ENCODE data around the gene KDM4C. TPM values are rescaled to one million over a fixed set of nuclear protein-coding genes. Genes with fewer than 3 reads are reported as not detected.

Gene KDM4C
- total RNA-seq, 1 experiment from 2014 or later = 61.1 TPM

- no peak overlapping the region for H2AFZ ChIP-seq (ENCODE audit: low read length)
- peaks cover 6% of the 10 kb centered on the region for H3K4me1 ChIP-seq (ENCODE audit: low read length)
- H3K4me2 ChIP-seq (ENCODE audit: low read depth, low read length, poor library complexity, severe bottlenecking) = no peak overlapping the region
- H3K9me3 ChIP-seq (ENCODE audit: low read length) = no peaks in the 10 kb centered on the region
- H4K20me1 ChIP-seq (ENCODE audit: insufficient read depth, low read depth, low read length) = no peaks in the 10 kb centered on the region
- H3K79me2 ChIP-seq (ENCODE audit: low read length) = no peaks in the 10 kb centered on the region
- no peaks in the 10 kb centered on the region for H3K9me2 ChIP-seq (replicated peaks; ENCODE audit: insufficient read depth, low read length)
- no peak overlapping the region for H3K9ac ChIP-seq (ENCODE audit: low read length)
- H3K27me3 ChIP-seq (ENCODE audit: low read length) = no peaks in the 10 kb centered on the region
- H3K27ac ChIP-seq (ENCODE audit: low read length) = no peak overlapping the region
- no peak overlapping the region for H3K4me3 ChIP-seq (ENCODE audit: low read length)
- DNase-seq = no peak
- no peaks in the 10 kb centered on the region for H3K36me3 ChIP-seq (ENCODE audit: insufficient read depth, low read length)
Observed at GRCh38 chr9:7037176-7037575, 279.4 kb downstream of the KDM4C start.

- Histone ChIP-seq H3K4me2 (ENCODE audit: low read depth, low read length, poor library complexity, severe bottlenecking) (no peak overlapping the region), H3K79me2 (ENCODE audit: low read length) (no peaks in the 10 kb centered on the region), H2AFZ (ENCODE audit: low read length) (no peak overlapping the region), H3K9ac (ENCODE audit: low read length) (no peak overlapping the region), H4K20me1 (ENCODE audit: insufficient read depth, low read depth, low read length) (no peaks in the 10 kb centered on the region), H3K9me2 (replicated peaks; ENCODE audit: insufficient read depth, low read length) (no peaks in the 10 kb centered on the region), H3K36me3 (ENCODE audit: insufficient read depth, low read length) (0 out of 2 replicates have a peak, but pooled peaks cover 3% of the 10 kb centered on the region), H3K27ac (ENCODE audit: low read length) (no peak overlapping the region), H3K27me3 (ENCODE audit: low read length) (no peaks in the 10 kb centered on the region), H3K9me3 (ENCODE audit: low read length) (no peaks in the 10 kb centered on the region), H3K4me3 (ENCODE audit: low read length) (no peak overlapping the region), H3K4me1 (ENCODE audit: low read length) (peaks cover 6% of the 10 kb centered on the region)
- no peak for DNase-seq
Observed at GRCh38 chr9:7042124-7042523, 284.4 kb downstream of the KDM4C start.

GRCh38 chr9:7045361-7045760, 287.6 kb downstream of the KDM4C start:
- Histone ChIP-seq H4K20me1 (ENCODE audit: insufficient read depth, low read depth, low read length) (no peaks in the 10 kb centered on the region), H3K9me3 (ENCODE audit: low read length) (no peaks in the 10 kb centered on the region), H3K36me3 (ENCODE audit: insufficient read depth, low read length) (peaks cover 3% of the 10 kb centered on the region; the same call in 1 of the 2 replicates), H3K27ac (ENCODE audit: low read length) (no peak overlapping the region), H3K4me1 (ENCODE audit: low read length) (no peaks in the 10 kb centered on the region), H2AFZ (ENCODE audit: low read length) (no peak overlapping the region), H3K9me2 (replicated peaks; ENCODE audit: insufficient read depth, low read length) (no peaks in the 10 kb centered on the region), H3K4me2 (ENCODE audit: low read depth, low read length, poor library complexity, severe bottlenecking) (no peak overlapping the region), H3K9ac (ENCODE audit: low read length) (no peak overlapping the region), H3K27me3 (ENCODE audit: low read length) (no peaks in the 10 kb centered on the region), H3K4me3 (ENCODE audit: low read length) (no peak overlapping the region), H3K79me2 (ENCODE audit: low read length) (no peaks in the 10 kb centered on the region)
- DNase-seq = no peak

GRCh38 chr9:7051711-7052110, 293.9 kb downstream of the KDM4C start:
- Histone ChIP-seq H3K79me2 (ENCODE audit: low read length) (no peaks in the 10 kb centered on the region), H3K4me3 (ENCODE audit: low read length) (no peak overlapping the region), H3K9ac (ENCODE audit: low read length) (no peak overlapping the region), H3K9me2 (replicated peaks; ENCODE audit: insufficient read depth, low read length) (no peaks in the 10 kb centered on the region), H3K27ac (ENCODE audit: low read length) (no peak overlapping the region), H4K20me1 (ENCODE audit: insufficient read depth, low read depth, low read length) (no peaks in the 10 kb centered on the region), H3K27me3 (ENCODE audit: low read length) (no peaks in the 10 kb centered on the region), H3K4me2 (ENCODE audit: low read depth, low read length, poor library complexity, severe bottlenecking) (no peak overlapping the region), H2AFZ (ENCODE audit: low read length) (no peak overlapping the region), H3K9me3 (ENCODE audit: low read length) (no peaks in the 10 kb centered on the region), H3K4me1 (ENCODE audit: low read length) (peaks cover 7% of the 10 kb centered on the region; the same call in 1 of the 2 replicates), H3K36me3 (ENCODE audit: insufficient read depth, low read length) (peaks cover 3% of the 10 kb centered on the region; the same call in 1 of the 2 replicates)
- no peak for DNase-seq

GRCh38 chr9:7053903-7054302, 296.1 kb downstream of the KDM4C start:
- Histone ChIP-seq H3K9me2 (replicated peaks; ENCODE audit: insufficient read depth, low read length) (no peaks in the 10 kb centered on the region), H3K4me1 (ENCODE audit: low read length) (peaks cover 7% of the 10 kb centered on the region; the same call in 1 of the 2 replicates), H4K20me1 (ENCODE audit: insufficient read depth, low read depth, low read length) (no peaks in the 10 kb centered on the region), H2AFZ (ENCODE audit: low read length) (no peak overlapping the region), H3K27me3 (ENCODE audit: low read length) (no peaks in the 10 kb centered on the region), H3K9ac (ENCODE audit: low read length) (no peak overlapping the region), H3K4me3 (ENCODE audit: low read length) (no peak overlapping the region), H3K4me2 (ENCODE audit: low read depth, low read length, poor library complexity, severe bottlenecking) (no peak overlapping the region), H3K9me3 (ENCODE audit: low read length) (no peaks in the 10 kb centered on the region), H3K36me3 (ENCODE audit: insufficient read depth, low read length) (no peaks in the 10 kb centered on the region; the same call in 1 of the 2 replicates), H3K79me2 (ENCODE audit: low read length) (no peaks in the 10 kb centered on the region), H3K27ac (ENCODE audit: low read length) (no peak overlapping the region)
- DNase-seq = no peak

- Histone ChIP-seq H3K9me3 (ENCODE audit: low read length) (no peaks in the 10 kb centered on the region), H3K79me2 (ENCODE audit: low read length) (no peaks in the 10 kb centered on the region), H4K20me1 (ENCODE audit: insufficient read depth, low read depth, low read length) (no peaks in the 10 kb centered on the region), H3K27me3 (ENCODE audit: low read length) (no peaks in the 10 kb centered on the region), H3K36me3 (ENCODE audit: insufficient read depth, low read length) (no peaks in the 10 kb centered on the region), H3K4me1 (ENCODE audit: low read length) (peaks cover 7% of the 10 kb centered on the region; the same call in 1 of the 2 replicates), H3K9me2 (replicated peaks; ENCODE audit: insufficient read depth, low read length) (no peaks in the 10 kb centered on the region), H3K9ac (ENCODE audit: low read length) (no peak overlapping the region), H3K4me2 (ENCODE audit: low read depth, low read length, poor library complexity, severe bottlenecking) (no peak overlapping the region), H3K4me3 (ENCODE audit: low read length) (no peak overlapping the region), H3K27ac (ENCODE audit: low read length) (no peak overlapping the region), H2AFZ (ENCODE audit: low read length) (no peak overlapping the region)
- no peak for DNase-seq
Observed at GRCh38 chr9:7055171-7055903, 297.6 kb downstream of the KDM4C start.

GRCh38 chr9:7056254-7056653, 298.5 kb downstream of the KDM4C start:
- no peaks in the 10 kb centered on the region for H3K9me3 ChIP-seq (ENCODE audit: low read length)
- H3K4me1 ChIP-seq (ENCODE audit: low read length) = peaks cover 4% of the 10 kb centered on the region; the same call in 1 of the 2 replicates
- DNase-seq = no peak

GRCh38 chr9:7058473-7058872, 300.7 kb downstream of the KDM4C start:
- no peak overlapping the region for H3K9ac ChIP-seq (ENCODE audit: low read length)
- H3K27me3 ChIP-seq (ENCODE audit: low read length) = no peaks in the 10 kb centered on the region
- no peaks in the 10 kb centered on the region for H3K79me2 ChIP-seq (ENCODE audit: low read length)
- H3K9me2 ChIP-seq (replicated peaks; ENCODE audit: insufficient read depth, low read length) = no peaks in the 10 kb centered on the region
- H3K4me3 ChIP-seq (ENCODE audit: low read length) = no peak overlapping the region
- H3K27ac ChIP-seq (ENCODE audit: low read length) = no peak overlapping the region
- H4K20me1 ChIP-seq (ENCODE audit: insufficient read depth, low read depth, low read length) = no peaks in the 10 kb centered on the region
- H3K9me3 ChIP-seq (ENCODE audit: low read length) = no peaks in the 10 kb centered on the region
- H2AFZ ChIP-seq (ENCODE audit: low read length) = no peak overlapping the region
- H3K4me1 ChIP-seq (ENCODE audit: low read length) = no peaks in the 10 kb centered on the region
- no peaks in the 10 kb centered on the region for H3K36me3 ChIP-seq (ENCODE audit: insufficient read depth, low read length)
- DNase-seq = no peak
- H3K4me2 ChIP-seq (ENCODE audit: low read depth, low read length, poor library complexity, severe bottlenecking) = no peak overlapping the region

More at GRCh38 chr9:7056254-7056653, 298.5 kb downstream of the KDM4C start:
- Histone ChIP-seq H3K4me3 (ENCODE audit: low read length) (no peak overlapping the region), H4K20me1 (ENCODE audit: insufficient read depth, low read depth, low read length) (no peaks in the 10 kb centered on the region), H3K9me2 (replicated peaks; ENCODE audit: insufficient read depth, low read length) (no peaks in the 10 kb centered on the region), H3K27ac (ENCODE audit: low read length) (no peak overlapping the region), H3K9ac (ENCODE audit: low read length) (no peak overlapping the region), H2AFZ (ENCODE audit: low read length) (no peak overlapping the region), H3K79me2 (ENCODE audit: low read length) (no peaks in the 10 kb centered on the region), H3K4me2 (ENCODE audit: low read depth, low read length, poor library complexity, severe bottlenecking) (no peak overlapping the region), H3K27me3 (ENCODE audit: low read length) (no peaks in the 10 kb centered on the region), H3K36me3 (ENCODE audit: insufficient read depth, low read length) (no peaks in the 10 kb centered on the region)

Measured in Karpas-422 (cell line).